GM19467 (cell line): ENCODE results near the gene ATG13.
"Not testable (repeated sequence)": the region's sequence is repeated elsewhere in the genome, so short reads cannot be mapped to it uniquely, and the experiment has no call there.

ENCODE experiments used
- ATAC-seq: cut with Tn5 transposase; IDR thresholded peaks from one replicate; pipeline ENCODE4 v1.9.1; 2021; ENCODE audit warnings: mild to moderate bottlenecking, moderate library complexity; ENCODE audit not compliant: unreplicated experiment

Gene ATG13

GRCh38 chr11:46617134-46617971, at the start of gene ATG13, which contains the start of gene HARBI1:
ATG13 (plus strand) TSS chr11:46617553; CDS start chr11:46644292, 26,739 bp downstream.
HARBI1 (minus strand) TSS chr11:46617227; CDS start chr11:46616237, 990 bp downstream.
- ATAC-seq: peak; percentile 90

- no peak for ATAC-seq
Observed at GRCh38 chr11:46570790-46571398, 46.5 kb upstream of the ATG13 start.

GRCh38 chr11:46574656-46575055, 42.7 kb upstream of the ATG13 start:
- no peak for ATAC-seq

GRCh38 chr11:46577058-46577457, 40.3 kb upstream of the ATG13 start:
- no peak for ATAC-seq

GRCh38 chr11:46582588-46582987, 34.8 kb upstream of the ATG13 start:
- no peak for ATAC-seq

GRCh38 chr11:46583513-46583912, 33.8 kb upstream of the ATG13 start:
- not testable (repeated sequence) for ATAC-seq

- ATAC-seq: no peak
Observed at GRCh38 chr11:46588131-46588530, 29.2 kb upstream of the ATG13 start.

GRCh38 chr11:46588915-46589314, 28.4 kb upstream of the ATG13 start:
- ATAC-seq: no peak

GRCh38 chr11:46590740-46591605, 26.4 kb upstream of the ATG13 start:
- ATAC-seq: no peak

- ATAC-seq: peak; percentile 64
Observed at GRCh38 chr11:46593550-46594373, 23.6 kb upstream of the ATG13 start, which contains the start of gene AMBRA1. AMBRA1 (minus strand) TSS chr11:46594023; CDS start chr11:46548380, 45,643 bp downstream.

GRCh38 chr11:46594374-46594700, 23.0 kb upstream of the ATG13 start:
- no peak for ATAC-seq

GRCh38 chr11:46594785-46595184, 22.6 kb upstream of the ATG13 start:
- ATAC-seq: no peak

- no peak for ATAC-seq
Observed at GRCh38 chr11:46597155-46597554, 20.2 kb upstream of the ATG13 start.

- ATAC-seq: no peak
Observed at GRCh38 chr11:46597609-46598219, 19.6 kb upstream of the ATG13 start.

- no peak for ATAC-seq
Observed at GRCh38 chr11:46599340-46600193, 17.8 kb upstream of the ATG13 start.

GRCh38 chr11:46600194-46600960, 17.0 kb upstream of the ATG13 start:
- ATAC-seq: no peak

- ATAC-seq: no peak
Observed at GRCh38 chr11:46601129-46601528, 16.2 kb upstream of the ATG13 start.

- ATAC-seq: no peak
Observed at GRCh38 chr11:46603704-46604308, 13.5 kb upstream of the ATG13 start.
